B cell (primary cell): ENCODE data around the gene TIMM44. TPM values are rescaled to one million over a fixed set of nuclear protein-coding genes. Genes with fewer than 3 reads are reported as not detected.

Source experiments
- ATAC-seq: fragments of 200-7000 bp; cut with Tn5 transposase; one replicate; pipeline ENCODE4 v1.10.0; 2021; ENCODE audit warnings: low read depth, mild to moderate bottlenecking, moderate number of reproducible peaks, moderate library complexity
- CTCF ChIA-PET: fragments of 350-600 bp; sonication (Branson Sonifier 250); formaldehyde crosslinking; loops from one replicate; lab custom pipeline; 2021; ENCODE audit warnings: antibody characterized with exemption, inconsistent platforms; lab: Charles Lee
- POLR2A ChIA-PET: fragments of 350-600 bp; sonication (Branson Sonifier 250); formaldehyde crosslinking; loops from one replicate; lab custom pipeline; 2021; ENCODE audit warnings: antibody characterized with exemption; lab: Charles Lee
- DNase-seq: peaks from one replicate; pipeline ENCODE4 v3.0.0; 2013
- H2AFZ ChIP-seq: 2 replicates; pipeline ENCODE4 v1.6.1; 2012; ENCODE audit warnings: mild to moderate bottlenecking, low read depth, low read length; ENCODE audit not compliant: insufficient read depth, poor library complexity, severe bottlenecking
- H3K27ac ChIP-seq, 2 donors: 1 replicate in 1 of 2; 2 replicates in 1 of 2; pipeline ENCODE4 v1.5.1; 2012 to 2013; ENCODE audit warnings: low read length in 2 of 2, mild to moderate bottlenecking in 2 of 2, moderate library complexity in 1 of 2
- H3K27me3 ChIP-seq, 4 experiments: fragments of 200-600 bp in 1 of 4; sonication (generic) in 1 of 4; replicated peaks in 1 of 4; 1 replicate in 2 of 4; 2 replicates in 2 of 4; pipeline versions ENCODE4 v1.6.1 to v1.7.0; 2013 to 2016; ENCODE audit warnings: low read length in 3 of 4, mild to moderate bottlenecking in 2 of 4, mixed read lengths in 1 of 4, moderate library complexity in 1 of 4; ENCODE audit not compliant: insufficient read depth in 4 of 4, control insufficient read depth in 3 of 4; ENCODE audit errors: control extremely low read depth in 1 of 4
- H3K36me3 ChIP-seq, 2 experiments: replicated peaks in 1 of 2; 1 replicate in 1 of 2; 2 replicates in 1 of 2; pipeline versions ENCODE4 v1.6.1 to v1.7.1; 2013; ENCODE audit warnings: low read length in 1 of 2; ENCODE audit not compliant: insufficient read depth in 2 of 2, control insufficient read depth in 1 of 2; ENCODE audit errors: control extremely low read depth in 1 of 2, extremely low read depth in 1 of 2
- H3K4me1 ChIP-seq, 2 donors: fragments of 200-600 bp in 1 of 2; sonication (generic) in 1 of 2; 1 replicate in 1 of 2; 2 replicates in 1 of 2; pipeline versions ENCODE4 v1.5.1 to v1.6.1; 2013 to 2017; ENCODE audit warnings: low read length in 2 of 2; ENCODE audit not compliant: control insufficient read depth in 2 of 2, insufficient read depth in 2 of 2
- H3K4me2 ChIP-seq: replicated peaks from 2 replicates; pipeline ENCODE3; 2012; ENCODE audit warnings: mild to moderate bottlenecking, low read depth, low read length; ENCODE audit not compliant: poor library complexity, severe bottlenecking
- H3K4me3 ChIP-seq, 5 experiments: fragments of 200-600 bp in 1 of 5; sonication (generic) in 1 of 5; 1 replicate in 3 of 5; 2 replicates in 2 of 5; pipeline versions ENCODE4 v1.5.1 to v1.7.0; 2011 to 2016; ENCODE audit warnings: low read length in 4 of 5, mild to moderate bottlenecking in 4 of 5, low read depth in 2 of 5, control low read depth in 1 of 5, moderate library complexity in 1 of 5; ENCODE audit not compliant: insufficient read depth in 1 of 5; ENCODE audit errors: control extremely low read depth in 1 of 5, extremely low read depth in 1 of 5
- H3K79me2 ChIP-seq: fragments of 200-600 bp; sonication (generic); one replicate; pipeline ENCODE4 v1.6.0; 2016; ENCODE audit warnings: low read length; ENCODE audit not compliant: control insufficient read depth, insufficient read depth
- H3K9ac ChIP-seq: fragments of 200-600 bp; sonication (generic); 2 replicates; pipeline ENCODE4 v1.6.1; 2017; ENCODE audit warnings: mild to moderate bottlenecking, low read length, moderate library complexity
- H3K9me3 ChIP-seq, 3 donors: one replicate each; pipeline versions ENCODE4 v1.6.1 to v1.7.1; 2013; ENCODE audit warnings: low read length in 2 of 3; ENCODE audit not compliant: control insufficient read depth in 2 of 3, insufficient read depth in 1 of 3; ENCODE audit errors: control extremely low read depth in 1 of 3
- H4K20me1 ChIP-seq: 2 replicates; pipeline ENCODE4 v1.6.0; 2012; ENCODE audit warnings: mild to moderate bottlenecking, low read length; ENCODE audit not compliant: insufficient read depth, control insufficient read depth, poor library complexity, severe bottlenecking
- H3K27ac Mint-ChIP-seq: one replicate; pipeline ENCODE4 v1.8.0; 2021; ENCODE audit warnings: mixed read lengths
- H3K27me3 Mint-ChIP-seq: one replicate; pipeline ENCODE4 v1.8.0; 2021; ENCODE audit warnings: mixed read lengths
- H3K4me1 Mint-ChIP-seq: one replicate; pipeline ENCODE4 v1.8.0; 2021; ENCODE audit warnings: mixed read lengths
- H3K4me3 Mint-ChIP-seq: one replicate; pipeline ENCODE4 v1.8.0; 2021; ENCODE audit warnings: mixed read lengths
- H3K9me3 Mint-ChIP-seq: one replicate; pipeline ENCODE4 v1.8.0; 2022; ENCODE audit warnings: mixed read lengths; ENCODE audit not compliant: insufficient read depth
- CTCF ChIP-seq: fragments of 200-600 bp; IDR thresholded peaks from one replicate; pipeline ENCODE4 v1.8.0; 2022; ENCODE audit warnings: antibody characterized with exemption, mild to moderate bottlenecking
- EZH2 ChIP-seq: IDR thresholded peaks from 2 replicates; pipeline ENCODE4 v1.6.1; 2012; ENCODE audit warnings: borderline replicate concordance, low read depth, mild to moderate bottlenecking, moderate library complexity, low read length; ENCODE audit not compliant: insufficient read depth, poor library complexity, severe bottlenecking
- WGBS: methylation state at CpG from one replicate; pipeline ENCODE4 v1.1.5; 2013; ENCODE audit warnings: missing lambda C conversion rate; ENCODE audit not compliant: insufficient coverage; 5-methylcytosine and 5-hydroxymethylcytosine counted together
- intact Hi-C: fragments of 100-400 bp; cut with micrococcal nuclease; formaldehyde crosslinking; loops from one replicate; pipeline ENCODE4 v1.10.0; 2022
- polyA plus RNA-seq: library from polyadenylated mRNA; depleted of rRNA; stranded (reverse); fragments of >200 nt; gene quantifications from 2 replicates; pipeline ENCODE4 v1.2.3, GENCODE V29; 2012
- total RNA-seq, 2 donors: library from RNA; stranded (reverse); fragments of 120-200 nt in 1 of 2; gene quantifications; 1 replicate in 1 of 2; 2 replicates in 1 of 2; pipeline versions ENCODE4 v1.2.3 to v1.2.4, GENCODE V29; 2013 to 2022

TIMM44 gene
- total and polyA plus RNA-seq, 2 donors (not counting 1 experiment from before 2014, with no cell fraction given), result 48.9 to 66.5 TPM

DNA sequence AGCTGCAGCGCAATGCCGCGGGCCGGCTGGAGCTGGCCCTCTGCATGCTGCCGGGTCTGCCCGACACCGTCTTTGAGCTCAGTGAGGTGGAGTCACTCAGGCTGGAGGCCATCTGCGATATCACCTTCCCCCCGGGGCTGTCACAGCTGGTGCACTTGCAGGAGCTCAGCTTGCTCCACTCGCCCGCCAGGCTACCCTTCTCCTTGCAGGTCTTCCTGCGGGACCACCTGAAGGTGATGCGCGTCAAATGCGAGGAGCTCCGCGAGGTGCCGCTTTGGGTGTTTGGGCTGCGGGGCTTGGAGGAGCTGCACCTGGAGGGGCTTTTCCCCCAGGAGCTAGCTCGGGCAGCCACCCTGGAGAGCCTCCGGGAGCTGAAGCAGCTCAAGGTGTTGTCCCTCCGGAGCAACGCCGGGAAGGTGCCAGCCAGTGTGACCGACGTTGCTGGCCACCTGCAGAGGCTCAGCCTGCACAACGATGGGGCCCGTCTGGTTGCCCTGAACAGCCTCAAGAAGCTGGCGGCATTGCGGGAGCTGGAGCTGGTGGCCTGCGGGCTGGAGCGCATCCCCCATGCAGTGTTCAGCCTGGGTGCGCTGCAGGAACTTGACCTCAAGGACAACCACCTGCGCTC, 43.6 kb downstream of the TIMM44 start:
- Histone ChIP-seq H3K79me2 (peaks cover 16% of the 10 kb centered on the region), H3K4me3 (no peak overlapping the region), H3K27me3 (peaks cover 0 to 6% (median 1%) of the 10 kb centered on the region in 4 experiments), H2AFZ (no peak overlapping the region), H4K20me1 (peaks cover 8% of the 10 kb centered on the region), H3K36me3 (no peaks in the 10 kb centered on the region), H3K9ac (no peak overlapping the region), H3K27ac (no peak overlapping the region), H3K9me3 (peaks cover 0 to 7% (median 0%) of the 10 kb centered on the region in 3 donors), H3K4me2 (no peak overlapping the region), H3K4me1 (peaks cover 12 to 16% of the 10 kb centered on the region in 2 donors)
- no peak overlapping the region for H3K27ac Mint-ChIP-seq
- intact Hi-C loops, result no loop called here
- ChIA-PET CTCF (interaction anchor here (0.9 to 1.8 kb wide), 3 partner anchors 24 to 344 kb away, joined by 3 to 4 read pairs (median 4); no protein-coding TSS in a partner anchor), POLR2A (no interaction called here)
- no peak for DNase-seq
- H3K9me3 Mint-ChIP-seq, result no peaks in the 10 kb centered on the region
- peaks cover 3% of the 10 kb centered on the region for H3K27me3 Mint-ChIP-seq
- WGBS, result 92% methylated on average over 34 of the region's 34 CpGs
- H3K4me1 Mint-ChIP-seq, result peaks cover 19% of the 10 kb centered on the region
- ATAC-seq, result no peak
- no peak for TF ChIP-seq CTCF
- TF ChIP-seq EZH2, result no peak
- no peak overlapping the region for H3K4me3 Mint-ChIP-seq

DNA sequence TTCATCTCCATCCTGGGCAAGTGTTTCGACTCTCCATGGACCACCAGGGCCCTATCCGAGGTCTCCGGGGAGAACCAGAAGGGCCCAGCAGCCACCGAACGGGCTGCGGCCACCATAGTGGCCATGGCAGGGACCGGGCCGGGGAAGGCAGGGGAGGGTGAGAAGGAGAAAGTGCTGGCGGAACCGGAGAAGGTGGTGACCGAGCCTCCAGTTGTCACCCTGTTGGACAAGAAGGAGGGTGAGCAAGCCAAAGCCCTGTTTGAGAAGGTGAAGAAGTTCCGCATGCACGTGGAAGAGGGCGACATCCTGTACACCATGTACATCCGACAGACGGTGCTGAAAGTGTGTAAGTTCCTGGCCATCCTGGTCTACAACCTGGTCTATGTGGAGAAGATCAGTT, 44.5 kb downstream of the TIMM44 start:
- intact Hi-C loops, result no loop called here
- Histone ChIP-seq H3K4me2 (no peak overlapping the region), H3K79me2 (peaks cover 7% of the 10 kb centered on the region), H3K4me3 (no peak overlapping the region), H3K27me3 (peaks cover 0 to 9% (median 1%) of the 10 kb centered on the region in 4 experiments), H2AFZ (no peak overlapping the region), H3K4me1 (peaks cover 7 to 8% of the 10 kb centered on the region in 2 donors), H3K36me3 (no peaks in the 10 kb centered on the region), H3K9me3 (peaks cover 0 to 7% (median 0%) of the 10 kb centered on the region in 3 donors), H3K9ac (no peak overlapping the region), H3K27ac (no peak overlapping the region), H4K20me1 (no peaks in the 10 kb centered on the region)
- H3K27ac Mint-ChIP-seq, result no peak overlapping the region
- no peak for TF ChIP-seq EZH2
- TF ChIP-seq CTCF, result no peak
- whole genome bisulfite sequencing, result 95% methylated on average over 16 of the region's 16 CpGs
- ATAC-seq (no peak), DNase-seq (no peak)
- ChIA-PET CTCF (no interaction called here), POLR2A (no interaction called here)
- peaks cover 11% of the 10 kb centered on the region for H3K27me3 Mint-ChIP-seq
- H3K9me3 Mint-ChIP-seq, result no peaks in the 10 kb centered on the region
- peaks cover 12% of the 10 kb centered on the region for H3K4me1 Mint-ChIP-seq
- H3K4me3 Mint-ChIP-seq, result no peak overlapping the region
